Fibroblast of lung (primary cell): Measurements from ENCODE around the gene SMIM5.

ENCODE experiments used
- CTCF ChIP-seq, 2 donors: IDR thresholded peaks in 1 of 2; conservative IDR thresholded peaks in 1 of 2; 1 replicate in 1 of 2; 2 replicates in 1 of 2; pipeline ENCODE4 v1.5.1; 2011 to 2012; ENCODE audit warnings: low read length in 2 of 2, control low read depth in 1 of 2, inconsistent platforms in 1 of 2, low read depth in 1 of 2, mild to moderate bottlenecking in 1 of 2
- EZH2 ChIP-seq: IDR thresholded peaks from 2 replicates; pipeline ENCODE4 v1.5.1; 2012; ENCODE audit warnings: low read length, control low read depth, mild to moderate bottlenecking; ENCODE audit errors: missing control alignments

- TF ChIP-seq CTCF (conservative IDR thresholded peaks at IDR 0.05 in 1 of 2, IDR thresholded peaks at IDR 0.05 in 1 of 2; ENCODE audit: low read depth in 1 of 2, low read length in 2 of 2) (no peak), EZH2 (no peak)
Measured at GRCh38 chr17:75666959-75667790, 33.9 kb downstream of the SMIM5 start, which contains the start of the genes RECQL5 and SAP30BP.
